ENCODE results near the gene S100A8. TPM values are rescaled to one million over a fixed set of nuclear protein-coding genes. Genes with fewer than 3 reads are reported as not detected.
"Not testable (repeated sequence)": the region's sequence is repeated elsewhere in the genome, so short reads cannot be mapped to it uniquely, and the experiment has no call there.

The S100A8 gene
- total RNA-seq, 1 donor from 2014 or later: not detected

GRCh38 chr1:153347856-153348255, 43.0 kb downstream of the S100A8 start:
- Histone ChIP-seq H3K9me3 (ENCODE audit: low read depth) (no peaks in the 10 kb centered on the region), H3K4me3 (no peak overlapping the region), H3K4me1 (no peaks in the 10 kb centered on the region), H3K4me2 (no peak overlapping the region), H3K36me3 (no peaks in the 10 kb centered on the region), H4K20me1 (ENCODE audit: low read depth) (no peaks in the 10 kb centered on the region), H3K27ac (no peak overlapping the region), H3K79me2 (ENCODE audit: low read depth) (no peaks in the 10 kb centered on the region), H3K27me3 (peaks cover 19% of the 10 kb centered on the region), H3F3A (ENCODE audit: low read depth) (no peaks in the 10 kb centered on the region), H2AFZ (replicated peaks) (no peak overlapping the region), H3K9ac (no peak overlapping the region)
- DNase-seq (ENCODE audit: low spot score): no peak
- no peak overlapping the region for H3K4me3 Mint-ChIP-seq
- H3K4me1 Mint-ChIP-seq: no peaks in the 10 kb centered on the region
- H3K27me3 Mint-ChIP-seq (ENCODE audit: insufficient read depth, low read depth): peaks cover 12% of the 10 kb centered on the region
- no peak overlapping the region for H3K27ac Mint-ChIP-seq
- TF ChIP-seq EZH2phosphoT487 (IDR thresholded peaks at IDR 0.05): no peak
- no peak for TF ChIP-seq EZH2 (IDR thresholded peaks at IDR 0.05)
- TF ChIP-seq CTCF (IDR thresholded peaks at IDR 0.05): no peak
- no peaks in the 10 kb centered on the region for H3K36me3 Mint-ChIP-seq
- H3K9me3 Mint-ChIP-seq: no peaks in the 10 kb centered on the region

GRCh38 chr1:153347049-153347448, 43.8 kb downstream of the S100A8 start:
- not testable (repeated sequence) for H3K36me3 Mint-ChIP-seq; DNase-seq (ENCODE audit: low spot score); H3K27ac Mint-ChIP-seq

GRCh38 chr1:153346077-153346723, 44.7 kb downstream of the S100A8 start:
- no peak overlapping the region for H2AFZ ChIP-seq (replicated peaks)
- no peaks in the 10 kb centered on the region for H4K20me1 ChIP-seq (ENCODE audit: low read depth)
- no peak for TF ChIP-seq CTCF (IDR thresholded peaks at IDR 0.05)
- peaks cover 11% of the 10 kb centered on the region for H3K27me3 ChIP-seq
- no peaks in the 10 kb centered on the region for H3K9me3 ChIP-seq (ENCODE audit: low read depth)
- Mint-ChIP-seq H3K9me3 (no peaks in the 10 kb centered on the region), H3K4me3 (no peak overlapping the region), H3K36me3 (no peaks in the 10 kb centered on the region), H3K27ac (no peak overlapping the region), H3K4me1 (no peaks in the 10 kb centered on the region), H3K27me3 (ENCODE audit: insufficient read depth, low read depth) (peaks cover 12% of the 10 kb centered on the region)
- H3K79me2 ChIP-seq (ENCODE audit: low read depth): no peaks in the 10 kb centered on the region
- no peak for DNase-seq (ENCODE audit: low spot score)
- no peak overlapping the region for H3K4me2 ChIP-seq
- H3K9ac ChIP-seq: no peak overlapping the region
- H3K4me3 ChIP-seq: no peak overlapping the region
- no peaks in the 10 kb centered on the region for H3K4me1 ChIP-seq
- no peaks in the 10 kb centered on the region for H3F3A ChIP-seq (ENCODE audit: low read depth)
- H3K27ac ChIP-seq: no peak overlapping the region
- H3K36me3 ChIP-seq: no peaks in the 10 kb centered on the region

More at GRCh38 chr1:153347049-153347448, 43.8 kb downstream of the S100A8 start:
- peaks cover 19% of the 10 kb centered on the region for H3K27me3 ChIP-seq
- H3K4me2 ChIP-seq; H3K4me3 Mint-ChIP-seq; H3K4me1 Mint-ChIP-seq; H3K9me3 Mint-ChIP-seq; H3F3A ChIP-seq (ENCODE audit: low read depth); H3K4me1 ChIP-seq; H3K27ac ChIP-seq; H3K79me2 ChIP-seq (ENCODE audit: low read depth); H3K4me3 ChIP-seq; H4K20me1 ChIP-seq (ENCODE audit: low read depth); H2AFZ ChIP-seq (replicated peaks); H3K9me3 ChIP-seq (ENCODE audit: low read depth); H3K36me3 ChIP-seq; H3K9ac ChIP-seq: not testable (repeated sequence)
- H3K27me3 Mint-ChIP-seq (ENCODE audit: insufficient read depth, low read depth): peaks cover 12% of the 10 kb centered on the region

GRCh38 chr1:153345187-153346076, 45.4 kb downstream of the S100A8 start:
- Histone ChIP-seq H3F3A (ENCODE audit: low read depth) (no peaks in the 10 kb centered on the region), H4K20me1 (ENCODE audit: low read depth) (no peaks in the 10 kb centered on the region), H3K36me3 (no peaks in the 10 kb centered on the region), H3K27me3 (peaks cover 4% of the 10 kb centered on the region), H3K9ac (no peak overlapping the region), H3K9me3 (ENCODE audit: low read depth) (no peaks in the 10 kb centered on the region), H2AFZ (replicated peaks) (no peak overlapping the region), H3K4me2 (no peak overlapping the region), H3K4me3 (no peak overlapping the region), H3K27ac (no peak overlapping the region), H3K79me2 (ENCODE audit: low read depth) (no peaks in the 10 kb centered on the region), H3K4me1 (no peaks in the 10 kb centered on the region)
- no peaks in the 10 kb centered on the region for H3K4me1 Mint-ChIP-seq
- H3K27ac Mint-ChIP-seq: no peak overlapping the region
- H3K9me3 Mint-ChIP-seq: no peaks in the 10 kb centered on the region
- no peak for DNase-seq (ENCODE audit: low spot score)
- H3K4me3 Mint-ChIP-seq: no peak overlapping the region
- H3K36me3 Mint-ChIP-seq: no peaks in the 10 kb centered on the region
- peaks cover 8% of the 10 kb centered on the region for H3K27me3 Mint-ChIP-seq (ENCODE audit: insufficient read depth, low read depth)
- TF ChIP-seq EZH2 (IDR thresholded peaks at IDR 0.05): no peak
- TF ChIP-seq CTCF (IDR thresholded peaks at IDR 0.05): no peak
